Peyer's patch (tissue), 4 donors: ENCODE data around the gene KRT40. TPM values are rescaled to one million over a fixed set of nuclear protein-coding genes. Genes with fewer than 3 reads are reported as not detected.

ENCODE experiments used
- DNase-seq, 3 donors: peaks; one replicate each; pipeline ENCODE4 v3.0.0-alpha.2; 2017 to 2019
- H3K27ac ChIP-seq, 4 donors: fragments of 200-600 bp; sonication (generic); one replicate each; pipeline ENCODE4 v1.5.1; 2016 to 2019
- H3K27me3 ChIP-seq, 2 donors: fragments of 200-600 bp; sonication (generic); one replicate each; pipeline ENCODE4 v1.5.1; 2019
- H3K36me3 ChIP-seq, 3 donors: fragments of 200-600 bp; sonication (generic); one replicate each; pipeline ENCODE4 v1.5.1; 2016 to 2019
- H3K4me1 ChIP-seq, 4 donors: fragments of 200-600 bp; sonication (generic); one replicate each; pipeline ENCODE4 v1.5.1; 2016 to 2019
- H3K4me3 ChIP-seq, 4 donors: fragments of 200-600 bp; sonication (generic); 1 replicate in 3 of 4; 2 replicates in 1 of 4; pipeline ENCODE4 v1.5.1; 2016 to 2019; ENCODE audit warnings: mild to moderate bottlenecking in 1 of 4
- H3K9me3 ChIP-seq, 4 donors: fragments of 200-600 bp; sonication (generic); one replicate each; pipeline ENCODE4 v1.5.1; 2016 to 2019; ENCODE audit warnings: mild to moderate bottlenecking in 1 of 4
- POLR2A ChIP-seq, 2 donors: fragments of 450-650 bp; IDR thresholded peaks; one replicate each; pipeline ENCODE4 v1.5.1; 2017; ENCODE audit warnings: antibody characterized with exemption in 2 of 2, mild to moderate bottlenecking in 2 of 2, moderate library complexity in 2 of 2
- total RNA-seq, 4 donors: library from RNA; depleted of rRNA; stranded (reverse); fragments of >200 nt; gene quantifications; one replicate each; pipeline ENCODE4 v1.1.0, GENCODE V29; 2016
- TF ChIP-seq, protein P1 (sequence below), 6 experiments: fragments of 450-650 bp in 4 of 6; fragments of 200-600 bp in 2 of 6; sonication (generic) in 1 of 6; IDR thresholded peaks; one replicate each; pipeline ENCODE4 v1.5.1; 2017 to 2019; ENCODE audit warnings: antibody characterized with exemption in 6 of 6, mild to moderate bottlenecking in 3 of 6, moderate library complexity in 1 of 6

The KRT40 gene
- total RNA-seq, 4 donors from 2014 or later = 0.88 to 1.0 (median 0.94) TPM; not detected in 1

DNA sequence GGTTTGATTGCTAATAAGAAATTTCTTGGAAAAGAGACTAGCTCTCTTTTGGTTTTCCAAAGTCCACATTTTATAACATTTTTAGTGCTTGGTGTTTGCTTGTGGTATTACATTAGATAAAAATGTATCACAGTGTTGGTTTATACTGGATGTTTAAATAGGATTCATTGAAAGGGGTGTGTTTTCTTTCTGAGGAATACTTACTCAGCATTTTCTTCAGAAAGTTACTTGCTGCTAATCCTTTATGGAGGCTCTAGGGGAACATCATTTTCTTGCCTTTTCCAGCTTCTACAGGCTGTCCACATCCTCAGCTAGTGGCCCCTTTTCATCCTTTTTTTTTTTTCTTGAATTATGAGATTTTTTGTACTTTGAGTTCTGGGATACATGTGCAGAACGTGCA is 16.5 kb downstream of the KRT40 start:
- Histone ChIP-seq H3K27ac (no peak overlapping the region), H3K4me1 (no peaks in the 10 kb centered on the region), H3K9me3 (no peaks in the 10 kb centered on the region), H3K27me3 (no peaks in the 10 kb centered on the region), H3K4me3 (no peak overlapping the region), H3K36me3 (no peaks in the 10 kb centered on the region)
- no peak for DNase-seq
- no peak for TF ChIP-seq POLR2A (IDR thresholded peaks at IDR 0.05)
- TF ChIP-seq, protein P1, sequence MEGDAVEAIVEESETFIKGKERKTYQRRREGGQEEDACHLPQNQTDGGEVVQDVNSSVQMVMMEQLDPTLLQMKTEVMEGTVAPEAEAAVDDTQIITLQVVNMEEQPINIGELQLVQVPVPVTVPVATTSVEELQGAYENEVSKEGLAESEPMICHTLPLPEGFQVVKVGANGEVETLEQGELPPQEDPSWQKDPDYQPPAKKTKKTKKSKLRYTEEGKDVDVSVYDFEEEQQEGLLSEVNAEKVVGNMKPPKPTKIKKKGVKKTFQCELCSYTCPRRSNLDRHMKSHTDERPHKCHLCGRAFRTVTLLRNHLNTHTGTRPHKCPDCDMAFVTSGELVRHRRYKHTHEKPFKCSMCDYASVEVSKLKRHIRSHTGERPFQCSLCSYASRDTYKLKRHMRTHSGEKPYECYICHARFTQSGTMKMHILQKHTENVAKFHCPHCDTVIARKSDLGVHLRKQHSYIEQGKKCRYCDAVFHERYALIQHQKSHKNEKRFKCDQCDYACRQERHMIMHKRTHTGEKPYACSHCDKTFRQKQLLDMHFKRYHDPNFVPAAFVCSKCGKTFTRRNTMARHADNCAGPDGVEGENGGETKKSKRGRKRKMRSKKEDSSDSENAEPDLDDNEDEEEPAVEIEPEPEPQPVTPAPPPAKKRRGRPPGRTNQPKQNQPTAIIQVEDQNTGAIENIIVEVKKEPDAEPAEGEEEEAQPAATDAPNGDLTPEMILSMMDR (IDR thresholded peaks at IDR 0.05) = no peak

DNA sequence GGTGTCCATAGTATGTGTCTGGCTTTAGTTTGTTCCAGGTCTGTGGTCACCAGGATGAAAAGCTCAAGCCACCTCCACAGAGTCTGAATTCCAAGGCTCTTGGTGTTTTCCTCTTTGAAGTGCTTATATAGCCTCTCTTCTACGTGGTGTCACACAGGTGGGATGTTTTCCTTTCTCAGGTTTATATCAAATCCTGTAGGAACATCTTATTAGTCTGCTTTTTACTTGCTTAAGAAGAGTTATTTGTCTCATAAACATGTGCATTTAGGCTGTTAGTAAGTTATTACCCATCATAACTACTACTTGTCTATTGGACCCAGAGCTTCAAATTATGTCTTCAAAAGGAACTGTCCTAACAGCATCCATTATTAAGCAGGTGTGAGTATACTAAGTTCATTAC is 17.3 kb downstream of the KRT40 start, which contains the start of gene KRT39:
KRT39 (minus strand) TSS at position 101 of the 400 bp plus-strand sequence; CDS start at position 9, 92 bp downstream.
- DNase-seq = no peak
- TF ChIP-seq, protein P1 (IDR thresholded peaks at IDR 0.05) = no peak
- TF ChIP-seq POLR2A (IDR thresholded peaks at IDR 0.05) = no peak
- H3K27ac ChIP-seq = no peak within 1 kb of the TSS
- no peaks in the 10 kb centered on the region for H3K36me3 ChIP-seq
- H3K9me3 ChIP-seq = no peaks in the 10 kb centered on the region
- H3K4me3 ChIP-seq = no peak within 1 kb of the TSS
- no peaks in the 10 kb centered on the region for H3K4me1 ChIP-seq
- H3K27me3 ChIP-seq = no peaks in the 10 kb centered on the region

DNA sequence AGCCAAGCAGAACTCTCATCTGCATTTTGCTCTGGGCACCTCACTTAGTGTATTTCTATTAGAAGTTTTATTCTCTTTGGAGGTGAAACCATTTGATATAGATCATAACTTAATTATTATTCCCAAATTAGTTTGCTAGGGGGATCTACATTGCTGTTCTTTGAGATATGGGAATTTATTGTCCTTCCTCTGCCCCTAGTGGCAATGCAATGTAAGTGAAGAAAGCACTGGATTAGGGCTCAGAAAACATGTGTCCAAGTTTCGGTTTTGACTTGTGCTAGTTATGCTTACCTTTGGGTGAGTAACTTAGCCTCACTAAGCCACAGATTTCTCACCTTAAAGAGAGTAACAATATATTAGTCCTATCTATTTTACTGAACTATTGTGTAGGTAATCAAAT is 20.3 kb downstream of the KRT40 start:
- no peak for DNase-seq
- H3K36me3 ChIP-seq = no peaks in the 10 kb centered on the region
- H3K4me1 ChIP-seq = no peaks in the 10 kb centered on the region
- TF ChIP-seq POLR2A (IDR thresholded peaks at IDR 0.05) = no peak
- TF ChIP-seq, protein P1 (IDR thresholded peaks at IDR 0.05) = peak in 5 of 6 experiments; percentile 46 to 72 (median 66)
- H3K27me3 ChIP-seq = no peaks in the 10 kb centered on the region
- H3K4me3 ChIP-seq = no peak overlapping the region
- no peaks in the 10 kb centered on the region for H3K9me3 ChIP-seq
- no peak overlapping the region for H3K27ac ChIP-seq

DNA sequence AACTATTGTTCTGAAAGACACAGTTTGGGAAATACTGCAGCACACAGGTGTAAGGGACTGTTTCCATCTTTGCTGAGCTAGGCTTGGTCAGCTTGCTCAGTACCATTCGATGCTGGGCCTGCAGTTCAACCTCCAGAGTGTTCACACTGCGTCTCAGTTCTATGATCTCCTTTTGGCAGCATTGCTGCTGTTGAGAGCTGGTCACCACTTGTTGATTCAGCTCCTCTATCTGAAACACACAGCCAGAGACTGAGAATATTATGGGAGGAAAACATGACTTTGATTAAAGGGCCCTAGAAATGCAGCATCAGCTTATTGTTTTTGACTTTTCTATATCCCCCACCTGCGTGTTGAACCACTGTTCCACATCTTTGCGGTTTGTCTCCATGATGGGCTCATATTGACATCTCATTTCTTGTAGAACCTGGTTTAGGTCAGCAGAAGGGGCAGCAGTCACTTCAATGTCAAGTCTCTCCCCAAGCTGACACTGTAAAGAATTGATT is 22.0 kb downstream of the KRT40 start:
- no peak for DNase-seq
- Histone ChIP-seq H3K36me3 (no peaks in the 10 kb centered on the region), H3K9me3 (no peaks in the 10 kb centered on the region), H3K4me3 (no peak overlapping the region), H3K27me3 (no peaks in the 10 kb centered on the region), H3K27ac (no peak overlapping the region), H3K4me1 (no peaks in the 10 kb centered on the region)
- TF ChIP-seq POLR2A (IDR thresholded peaks at IDR 0.05) = no peak
- TF ChIP-seq, protein P1 (IDR thresholded peaks at IDR 0.05) = no peak

DNA sequence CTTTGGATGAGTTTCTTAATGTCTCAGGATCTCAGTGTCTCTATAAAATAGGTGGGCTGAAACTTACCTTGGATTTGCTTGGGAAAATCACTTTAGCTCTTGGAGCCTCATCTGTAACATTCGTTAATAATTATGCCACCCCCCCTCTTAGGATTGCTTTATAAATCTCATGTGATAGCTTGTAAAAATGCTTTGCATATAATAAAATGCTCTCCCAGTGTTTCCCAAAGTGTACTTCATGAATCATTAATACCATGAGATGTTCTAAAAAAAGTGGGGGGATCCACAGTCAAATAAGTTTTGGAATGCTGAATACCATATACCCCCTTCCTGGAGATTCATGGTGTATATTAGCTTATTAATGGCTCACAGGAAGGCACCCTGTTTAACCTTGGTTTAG is 22.5 kb downstream of the KRT40 start:
- Histone ChIP-seq H3K4me3 (no peak overlapping the region), H3K27ac (no peak overlapping the region), H3K4me1 (no peaks in the 10 kb centered on the region), H3K36me3 (no peaks in the 10 kb centered on the region), H3K27me3 (no peaks in the 10 kb centered on the region), H3K9me3 (no peaks in the 10 kb centered on the region)
- no peak for TF ChIP-seq POLR2A (IDR thresholded peaks at IDR 0.05)
- no peak for DNase-seq

DNA sequence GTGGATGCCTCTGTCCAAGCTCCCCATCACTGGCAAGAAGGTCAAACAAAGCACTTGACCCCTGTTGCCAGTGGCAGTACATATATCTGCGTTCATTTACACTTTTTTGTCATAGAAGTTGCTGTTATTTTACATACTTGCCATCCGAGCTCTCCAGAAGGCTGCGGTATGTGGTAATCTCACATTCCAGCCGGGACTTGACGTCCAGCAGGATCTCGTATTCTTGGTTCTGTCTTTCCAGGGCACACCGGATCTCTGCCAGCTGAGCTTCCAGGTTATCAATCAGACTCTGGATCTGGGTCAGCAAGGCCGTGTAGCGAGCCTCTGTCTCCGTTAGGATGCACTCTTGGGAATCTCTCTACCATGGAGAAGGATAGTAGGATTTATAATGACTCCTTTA is 24.0 kb downstream of the KRT40 start:
- Histone ChIP-seq H3K9me3 (no peaks in the 10 kb centered on the region), H3K27me3 (no peaks in the 10 kb centered on the region), H3K27ac (no peak overlapping the region), H3K4me1 (no peaks in the 10 kb centered on the region), H3K4me3 (no peak overlapping the region), H3K36me3 (no peaks in the 10 kb centered on the region)
- no peak for DNase-seq
- no peak for TF ChIP-seq POLR2A (IDR thresholded peaks at IDR 0.05)
- TF ChIP-seq, protein P1 (IDR thresholded peaks at IDR 0.05) = no peak
